GM23248 (cell line): Measurements from ENCODE around the gene ISG20L2. TPM values are rescaled to one million over a fixed set of nuclear protein-coding genes. Genes with fewer than 3 reads are reported as not detected.

Experiments used
- DNase-seq: peaks from one replicate; pipeline ENCODE4 v3.0.0-alpha.2; 2015
- H2AFZ ChIP-seq: fragments of 200-600 bp; sonication (generic); 2 replicates; pipeline ENCODE4 v1.6.1; 2016; ENCODE audit warnings: antibody characterized with exemption
- H3F3A ChIP-seq: fragments of 200-600 bp; sonication (generic); 2 replicates; pipeline ENCODE4 v1.6.1; 2016; ENCODE audit warnings: mild to moderate bottlenecking, antibody characterized with exemption, mixed run types; ENCODE audit not compliant: insufficient read depth
- H3K27ac ChIP-seq: fragments of 200-600 bp; sonication (generic); 2 replicates; pipeline ENCODE4 v1.5.1; 2016; ENCODE audit warnings: mild to moderate bottlenecking
- H3K27me3 ChIP-seq: fragments of 200-600 bp; sonication (generic); replicated peaks from 2 replicates; pipeline ENCODE4 v1.6.1; 2016; ENCODE audit warnings: mild to moderate bottlenecking; ENCODE audit not compliant: insufficient read depth
- H3K36me3 ChIP-seq: fragments of 200-600 bp; sonication (generic); 2 replicates; pipeline ENCODE4 v1.6.1; 2016; ENCODE audit warnings: low read depth, mild to moderate bottlenecking
- H3K4me1 ChIP-seq: fragments of 200-600 bp; sonication (generic); 2 replicates; pipeline ENCODE4 v1.6.1; 2016; ENCODE audit warnings: mild to moderate bottlenecking; ENCODE audit not compliant: insufficient read depth
- H3K4me2 ChIP-seq: fragments of 200-600 bp; sonication (generic); one replicate; pipeline ENCODE4 v1.6.1; 2016; ENCODE audit warnings: mild to moderate bottlenecking; ENCODE audit not compliant: unreplicated experiment
- H3K4me3 ChIP-seq: fragments of 200-600 bp; sonication (generic); 2 replicates; pipeline ENCODE4 v1.5.1; 2016; ENCODE audit warnings: mild to moderate bottlenecking
- H3K79me2 ChIP-seq: fragments of 200-600 bp; sonication (generic); 2 replicates; pipeline ENCODE4 v1.6.1; 2016; ENCODE audit warnings: mild to moderate bottlenecking; ENCODE audit not compliant: insufficient read depth
- H3K9ac ChIP-seq: fragments of 200-600 bp; sonication (generic); 2 replicates; pipeline ENCODE4 v1.6.1; 2016; ENCODE audit warnings: mild to moderate bottlenecking
- H3K9me2 ChIP-seq: fragments of 200-600 bp; sonication (generic); 2 replicates; pipeline ENCODE4 v1.6.1; 2016; ENCODE audit warnings: mixed run types, mild to moderate bottlenecking, moderate library complexity; ENCODE audit not compliant: insufficient read depth
- H3K9me3 ChIP-seq: fragments of 200-600 bp; sonication (generic); one replicate; pipeline ENCODE4 v1.6.1; 2017; ENCODE audit warnings: low read depth
- H4K20me1 ChIP-seq: fragments of 200-600 bp; sonication (generic); 2 replicates; pipeline ENCODE4 v1.6.0; 2016; ENCODE audit not compliant: insufficient read depth
- EZH2 ChIP-seq: fragments of 200-600 bp; sonication (generic); IDR thresholded peaks from 2 replicates; pipeline ENCODE4 v1.6.1; 2018; ENCODE audit warnings: antibody characterized with exemption, mild to moderate bottlenecking; ENCODE audit not compliant: insufficient read depth, poor library complexity, severe bottlenecking
- EZH2phosphoT487 ChIP-seq: fragments of 200-600 bp; sonication (generic); IDR thresholded peaks from 2 replicates; pipeline ENCODE4 v1.6.1; 2018; ENCODE audit warnings: antibody characterized with exemption, moderate library complexity, mild to moderate bottlenecking, low read depth; ENCODE audit not compliant: insufficient read depth
- WGBS, 2 experiments: methylation state at CpG; one replicate each; pipeline ENCODE4 v1.1.6; 2015 to 2017; ENCODE audit warnings: low lambda C conversion rate in 2 of 2, low coverage in 1 of 2; ENCODE audit errors: missing lambda C conversion rate in 2 of 2; 5-methylcytosine and 5-hydroxymethylcytosine counted together
- in situ Hi-C: fragments of 300-500 bp; cut with MboI; formaldehyde crosslinking; loops from 2 replicates; pipeline ENCODE4 v1.15.0; 2020
- polyA plus RNA-seq: library from polyadenylated mRNA; unstranded; fragments of >200 nt; fragmentation: Nextera tagmentation; extraction: Ambion mirVana; gene quantifications from 2 replicates; pipeline ENCODE4 v1.2.1, GENCODE V29; 2016
- total RNA-seq: library from RNA; depleted of rRNA; stranded (reverse); fragments of >200 nt; shearing (Covaris generic); gene quantifications from 2 replicates; pipeline ENCODE4 v1.2.3, GENCODE V29; 2014

ISG20L2 gene
- total and polyA plus RNA-seq, 2 experiments from 2014 or later: 10.4 to 17.8 TPM

GRCh38 chr1:156738407-156738806 is 9.8 kb upstream of the ISG20L2 start:
- WGBS, 2 experiments: 91 to 93% methylated on average over 9 to 10 of the region's 10 CpGs
- Histone ChIP-seq H3K9me2 (no peaks in the 10 kb centered on the region), H4K20me1 (no peaks in the 10 kb centered on the region), H3K9me3 (no peaks in the 10 kb centered on the region), H3K4me3 (no peak overlapping the region), H3K9ac (no peak overlapping the region), H3K36me3 (peaks cover 15% of the 10 kb centered on the region; the same call in 1 of the 2 replicates), H3K79me2 (peaks cover 48% of the 10 kb centered on the region), H3K27ac (no peak overlapping the region), H3F3A (peaks cover 17% of the 10 kb centered on the region), H3K4me1 (peaks cover 17% of the 10 kb centered on the region), H2AFZ (no peak overlapping the region), H3K27me3 (no peaks in the 10 kb centered on the region), H3K4me2 (no peak overlapping the region)
- no peak for DNase-seq
- in situ Hi-C loops: no loop called here
- TF ChIP-seq EZH2 (no peak), EZH2phosphoT487 (no peak)

GRCh38 chr1:156733989-156734584 is 5.5 kb upstream of the ISG20L2 start:
- no peak for DNase-seq
- in situ Hi-C loops: no loop called here
- WGBS, 2 experiments: 91 to 97% methylated on average over 20 of the region's 20 CpGs
- Histone ChIP-seq H4K20me1 (no peaks in the 10 kb centered on the region), H3K4me3 (no peak overlapping the region), H3K9ac (no peak overlapping the region), H3K27ac (no peak overlapping the region), H3F3A (no peaks in the 10 kb centered on the region; the same call in 1 of the 2 replicates), H3K9me3 (no peaks in the 10 kb centered on the region), H3K4me1 (peaks cover 4% of the 10 kb centered on the region; the same call in 1 of the 2 replicates), H3K79me2 (peaks cover 21% of the 10 kb centered on the region), H3K36me3 (peaks cover 5% of the 10 kb centered on the region; the same call in 1 of the 2 replicates), H2AFZ (no peak overlapping the region), H3K27me3 (no peaks in the 10 kb centered on the region), H3K9me2 (no peaks in the 10 kb centered on the region), H3K4me2 (no peak overlapping the region)
- TF ChIP-seq EZH2phosphoT487: no peak
- no peak for TF ChIP-seq EZH2

GRCh38 chr1:156727926-156728598 is 504 bp downstream of the ISG20L2 start, which contains the start of gene METTL25B:
Gene METTL25B, plus strand, starts transcription at chr1:156728469. Its CDS starts 636 bp downstream, at chr1:156729105.
- Histone ChIP-seq H3K27me3 (no peaks in the 10 kb centered on the region), H3K4me3 (peak within 1 kb of the TSS; percentile 99), H2AFZ (peak within 1 kb of the TSS; percentile 92), H3K36me3 (peaks cover 16% of the 10 kb centered on the region; the same call in 1 of the 2 replicates), H3K9me3 (no peaks in the 10 kb centered on the region), H3K9me2 (no peaks in the 10 kb centered on the region), H3K27ac (peak within 1 kb of the TSS; percentile 96), H3K79me2 (peaks cover 66% of the 10 kb centered on the region), H3K9ac (peak within 1 kb of the TSS; percentile 99), H3K4me2 (peak within 1 kb of the TSS; percentile 98), H3K4me1 (peaks cover 29% of the 10 kb centered on the region), H3F3A (peaks cover 6% of the 10 kb centered on the region; the same call in 1 of the 2 replicates), H4K20me1 (no peaks in the 10 kb centered on the region)
- 1% methylated on average over 45 of the region's 46 CpGs for WGBS, 2 experiments
- DNase-seq: peak; percentile 95
- in situ Hi-C loops: no loop called here
- TF ChIP-seq EZH2: no peak
- no peak for TF ChIP-seq EZH2phosphoT487

- peak overlapping the region; percentile 99 for H3K4me3 ChIP-seq
- DNase-seq: peak; percentile 22
- no peaks in the 10 kb centered on the region for H4K20me1 ChIP-seq
- TF ChIP-seq EZH2: no peak
- no peak for TF ChIP-seq EZH2phosphoT487
- H3K9ac ChIP-seq: peak overlapping the region; percentile 99
- H3K9me2 ChIP-seq: no peaks in the 10 kb centered on the region
- H3K27me3 ChIP-seq: no peaks in the 10 kb centered on the region
- in situ Hi-C loops: no loop called here
- 22 to 31% methylated on average over 7 of the region's 7 CpGs for WGBS, 2 experiments
- peak overlapping the region; percentile 98 for H3K4me2 ChIP-seq
- H3F3A ChIP-seq: peaks cover 6% of the 10 kb centered on the region; the same call in 1 of the 2 replicates
- peak overlapping the region; percentile 96 for H3K27ac ChIP-seq
- H3K79me2 ChIP-seq: peaks cover 71% of the 10 kb centered on the region
- no peaks in the 10 kb centered on the region for H3K9me3 ChIP-seq
- H2AFZ ChIP-seq: no peak overlapping the region
- peaks cover 21% of the 10 kb centered on the region; the same call in 1 of the 2 replicates for H3K36me3 ChIP-seq
- H3K4me1 ChIP-seq: peaks cover 29% of the 10 kb centered on the region
Measured at GRCh38 chr1:156727492-156727891, 1.1 kb downstream of the ISG20L2 start.
